GM23338 (cell line): ENCODE measurements around the gene LIF. TPM values are rescaled to one million over a fixed set of nuclear protein-coding genes. Genes with fewer than 3 reads are reported as not detected.

Source experiments
- ATAC-seq: fragments of 200-7000 bp; cut with Tn5 transposase; 3 replicates; pipeline ENCODE4 v1.9.1; 2020
- DNase-seq: peaks from one replicate; pipeline ENCODE4 v3.0.0-alpha.2; 2015; ENCODE audit warnings: low spot score
- H2AFZ ChIP-seq: fragments of 200-600 bp; sonication (generic); 2 replicates; pipeline ENCODE4 v1.8.0; 2016; ENCODE audit warnings: antibody characterized with exemption, mild to moderate bottlenecking, moderate library complexity
- H3F3A ChIP-seq: fragments of 200-600 bp; sonication (generic); replicated peaks from 2 replicates; pipeline ENCODE4 v1.8.0; 2017; ENCODE audit warnings: antibody characterized with exemption, mixed run types, low read depth
- H3K27ac ChIP-seq: fragments of 200-600 bp; sonication (generic); 2 replicates; pipeline ENCODE4 v1.6.1; 2016; ENCODE audit warnings: low read depth
- H3K27me3 ChIP-seq: fragments of 200-600 bp; sonication (generic); 2 replicates; pipeline ENCODE4 v1.8.0; 2016; ENCODE audit warnings: mild to moderate bottlenecking, mixed run types, moderate library complexity; ENCODE audit not compliant: insufficient read depth
- H3K36me3 ChIP-seq: fragments of 200-600 bp; sonication (generic); 2 replicates; pipeline ENCODE4 v1.8.0; 2016; ENCODE audit warnings: mild to moderate bottlenecking; ENCODE audit not compliant: insufficient read depth
- H3K4me1 ChIP-seq: fragments of 200-600 bp; sonication (generic); 2 replicates; pipeline ENCODE4 v1.8.0; 2016; ENCODE audit warnings: mild to moderate bottlenecking, moderate library complexity; ENCODE audit not compliant: insufficient read depth
- H3K4me2 ChIP-seq: fragments of 200-600 bp; sonication (generic); 2 replicates; pipeline ENCODE4 v1.7.1; 2017; ENCODE audit warnings: mixed run types
- H3K4me3 ChIP-seq: fragments of 200-600 bp; sonication (generic); 2 replicates; pipeline ENCODE4 v1.6.1; 2016; ENCODE audit warnings: mixed run types
- H3K79me2 ChIP-seq: fragments of 200-600 bp; sonication (generic); replicated peaks from 2 replicates; pipeline ENCODE4 v1.8.0; 2017; ENCODE audit warnings: mild to moderate bottlenecking; ENCODE audit not compliant: insufficient read depth
- H3K9me2 ChIP-seq: fragments of 200-600 bp; sonication (generic); 2 replicates; pipeline ENCODE4 v1.8.0; 2017; ENCODE audit not compliant: insufficient read depth
- H4K20me1 ChIP-seq: fragments of 200-600 bp; sonication (generic); replicated peaks from 2 replicates; pipeline ENCODE4 v1.8.0; 2017; ENCODE audit warnings: mild to moderate bottlenecking; ENCODE audit not compliant: insufficient read depth
- H3K27ac Mint-ChIP-seq: 2 replicates; pipeline ENCODE4 v1.8.0; 2020; ENCODE audit warnings: inconsistent platforms, mild to moderate bottlenecking, moderate library complexity, mixed read lengths
- H3K27me3 Mint-ChIP-seq: 3 replicates; pipeline ENCODE4 v1.8.0; 2022; ENCODE audit warnings: low read depth, mild to moderate bottlenecking, moderate library complexity, mixed read lengths, inconsistent platforms; ENCODE audit not compliant: insufficient read depth, poor library complexity
- H3K36me3 Mint-ChIP-seq: 3 replicates; pipeline ENCODE4 v1.8.0; 2021; ENCODE audit warnings: low read depth, mild to moderate bottlenecking, inconsistent platforms, moderate library complexity, mixed read lengths
- H3K4me1 Mint-ChIP-seq: 3 replicates; pipeline ENCODE4 v1.8.0; 2020; ENCODE audit warnings: mild to moderate bottlenecking, inconsistent platforms, mixed read lengths
- H3K4me3 Mint-ChIP-seq: 3 replicates; pipeline ENCODE4 v1.8.0; 2021; ENCODE audit warnings: moderate library complexity, mild to moderate bottlenecking, inconsistent platforms, mixed read lengths
- H3K9me3 Mint-ChIP-seq: 3 replicates; pipeline ENCODE4 v1.8.0; 2020; ENCODE audit warnings: moderate library complexity, mild to moderate bottlenecking, inconsistent platforms, mixed read lengths
- CREB1 ChIP-seq: fragments of 250-450 bp; sonication (Bioruptor Pico); IDR thresholded peaks from 2 replicates; pipeline ENCODE4 v1.5.0; 2020; ENCODE audit warnings: low read depth, mild to moderate bottlenecking, moderate library complexity
- EZH2 ChIP-seq: fragments of 200-600 bp; sonication (generic); IDR thresholded peaks from one replicate; pipeline ENCODE4 v1.8.0; 2017; ENCODE audit warnings: antibody characterized with exemption, mild to moderate bottlenecking, low read depth; ENCODE audit not compliant: unreplicated experiment
- EZH2phosphoT487 ChIP-seq: fragments of 200-600 bp; sonication (generic); IDR thresholded peaks from one replicate; pipeline ENCODE4 v1.8.1; 2018; ENCODE audit warnings: antibody characterized with exemption; ENCODE audit not compliant: unreplicated experiment
- JUNB ChIP-seq: IDR thresholded peaks from one replicate; pipeline ENCODE4 v1.6.1; 2016; ENCODE audit warnings: antibody characterized with exemption; ENCODE audit not compliant: unreplicated experiment
- NANOG ChIP-seq: IDR thresholded peaks from 2 replicates; pipeline ENCODE4 v1.6.1; 2016; ENCODE audit warnings: antibody characterized with exemption, borderline replicate concordance
- POLR2AphosphoS5 ChIP-seq: IDR thresholded peaks from 2 replicates; pipeline ENCODE4 v1.6.1; 2016; ENCODE audit warnings: antibody characterized with exemption, low read depth
- STAT1 ChIP-seq: IDR thresholded peaks from one replicate; pipeline ENCODE4 v1.6.1; 2016; ENCODE audit warnings: antibody characterized with exemption; ENCODE audit not compliant: unreplicated experiment
- ZNF114 ChIP-seq: fragments of 250-450 bp; sonication (Bioruptor Pico); IDR thresholded peaks from 2 replicates; pipeline ENCODE4 v1.5.0; 2020; ENCODE audit warnings: mild to moderate bottlenecking, moderate library complexity
- ZNF331 ChIP-seq: fragments of 250-450 bp; sonication (Bioruptor Pico); IDR thresholded peaks from 2 replicates; pipeline ENCODE4 v1.5.0; 2020; ENCODE audit warnings: low read depth, mild to moderate bottlenecking, moderate library complexity
- polyA plus RNA-seq: library from polyadenylated mRNA; unstranded; fragments of >200 nt; fragmentation: Nextera tagmentation; extraction: Ambion mirVana; gene quantifications from 2 replicates; pipeline ENCODE4 v1.2.1, GENCODE V29; 2016
- total RNA-seq: library from RNA; depleted of rRNA; stranded (reverse); fragments of >200 nt; shearing (Covaris generic); gene quantifications from 2 replicates; pipeline ENCODE4 v1.2.3, GENCODE V29; 2014
- TF ChIP-seq, protein P1 (sequence below): fragments of 250-450 bp; sonication (Bioruptor Pico); IDR thresholded peaks from 2 replicates; pipeline ENCODE4 v1.5.0; 2020; ENCODE audit warnings: mild to moderate bottlenecking, moderate library complexity
- TF ChIP-seq, protein P2 (sequence below): IDR thresholded peaks from one replicate; pipeline ENCODE4 v1.6.1; 2018; ENCODE audit warnings: antibody characterized with exemption; ENCODE audit not compliant: unreplicated experiment
- TF ChIP-seq, protein P3 (sequence below), 2 experiments: fragments of 200-600 bp in 1 of 2; sonication (generic) in 1 of 2; conservative IDR thresholded peaks; 2 replicates each; pipeline versions ENCODE4 v1.5.1 to v1.6.1; 2016 to 2017; ENCODE audit warnings: antibody characterized with exemption in 2 of 2, low read depth in 2 of 2, mild to moderate bottlenecking in 2 of 2, moderate library complexity in 1 of 2
- TF ChIP-seq, protein P4 (sequence below): IDR thresholded peaks from 2 replicates; pipeline ENCODE4 v1.6.1; 2016; ENCODE audit warnings: antibody characterized with exemption

LIF gene
- total and polyA plus RNA-seq, 2 experiments from 2014 or later: 1.8 to 3.6 TPM

DNA sequence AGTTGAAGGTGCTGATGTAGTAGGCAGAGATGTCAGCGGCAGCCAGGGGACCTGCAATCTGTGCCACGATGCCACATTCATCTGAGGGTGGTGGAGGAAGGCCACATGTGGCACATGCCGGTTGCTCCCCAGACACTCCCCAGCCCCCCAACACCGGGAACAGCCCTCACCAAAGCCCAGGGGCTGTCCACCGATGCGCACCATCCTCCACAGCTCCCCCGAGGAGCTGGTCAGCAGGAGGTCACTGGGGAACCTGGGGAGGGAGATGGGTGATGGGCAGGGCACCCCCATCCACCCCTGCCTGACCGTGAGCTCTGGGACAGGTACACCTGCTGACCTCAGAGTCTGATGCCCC, 39.3 kb upstream of the LIF start:
- Histone ChIP-seq H3K79me2 (no peaks in the 10 kb centered on the region), H3K4me3 (no peak overlapping the region), H3K27ac (no peak overlapping the region), H3F3A (peaks cover 11% of the 10 kb centered on the region), H3K4me1 (peaks cover 14% of the 10 kb centered on the region; the same call in 1 of the 2 replicates), H3K36me3 (no peaks in the 10 kb centered on the region), H4K20me1 (no peaks in the 10 kb centered on the region; the same call in 1 of the 2 replicates), H3K27me3 (peaks cover 7% of the 10 kb centered on the region; the same call in 1 of the 2 replicates), H2AFZ (no peak overlapping the region), H3K4me2 (no peak overlapping the region), H3K9me2 (no peaks in the 10 kb centered on the region)
- H3K27ac Mint-ChIP-seq: no peak overlapping the region
- no peak for ATAC-seq
- no peak for DNase-seq
- no peak for TF ChIP-seq NANOG
- TF ChIP-seq, protein P1, sequence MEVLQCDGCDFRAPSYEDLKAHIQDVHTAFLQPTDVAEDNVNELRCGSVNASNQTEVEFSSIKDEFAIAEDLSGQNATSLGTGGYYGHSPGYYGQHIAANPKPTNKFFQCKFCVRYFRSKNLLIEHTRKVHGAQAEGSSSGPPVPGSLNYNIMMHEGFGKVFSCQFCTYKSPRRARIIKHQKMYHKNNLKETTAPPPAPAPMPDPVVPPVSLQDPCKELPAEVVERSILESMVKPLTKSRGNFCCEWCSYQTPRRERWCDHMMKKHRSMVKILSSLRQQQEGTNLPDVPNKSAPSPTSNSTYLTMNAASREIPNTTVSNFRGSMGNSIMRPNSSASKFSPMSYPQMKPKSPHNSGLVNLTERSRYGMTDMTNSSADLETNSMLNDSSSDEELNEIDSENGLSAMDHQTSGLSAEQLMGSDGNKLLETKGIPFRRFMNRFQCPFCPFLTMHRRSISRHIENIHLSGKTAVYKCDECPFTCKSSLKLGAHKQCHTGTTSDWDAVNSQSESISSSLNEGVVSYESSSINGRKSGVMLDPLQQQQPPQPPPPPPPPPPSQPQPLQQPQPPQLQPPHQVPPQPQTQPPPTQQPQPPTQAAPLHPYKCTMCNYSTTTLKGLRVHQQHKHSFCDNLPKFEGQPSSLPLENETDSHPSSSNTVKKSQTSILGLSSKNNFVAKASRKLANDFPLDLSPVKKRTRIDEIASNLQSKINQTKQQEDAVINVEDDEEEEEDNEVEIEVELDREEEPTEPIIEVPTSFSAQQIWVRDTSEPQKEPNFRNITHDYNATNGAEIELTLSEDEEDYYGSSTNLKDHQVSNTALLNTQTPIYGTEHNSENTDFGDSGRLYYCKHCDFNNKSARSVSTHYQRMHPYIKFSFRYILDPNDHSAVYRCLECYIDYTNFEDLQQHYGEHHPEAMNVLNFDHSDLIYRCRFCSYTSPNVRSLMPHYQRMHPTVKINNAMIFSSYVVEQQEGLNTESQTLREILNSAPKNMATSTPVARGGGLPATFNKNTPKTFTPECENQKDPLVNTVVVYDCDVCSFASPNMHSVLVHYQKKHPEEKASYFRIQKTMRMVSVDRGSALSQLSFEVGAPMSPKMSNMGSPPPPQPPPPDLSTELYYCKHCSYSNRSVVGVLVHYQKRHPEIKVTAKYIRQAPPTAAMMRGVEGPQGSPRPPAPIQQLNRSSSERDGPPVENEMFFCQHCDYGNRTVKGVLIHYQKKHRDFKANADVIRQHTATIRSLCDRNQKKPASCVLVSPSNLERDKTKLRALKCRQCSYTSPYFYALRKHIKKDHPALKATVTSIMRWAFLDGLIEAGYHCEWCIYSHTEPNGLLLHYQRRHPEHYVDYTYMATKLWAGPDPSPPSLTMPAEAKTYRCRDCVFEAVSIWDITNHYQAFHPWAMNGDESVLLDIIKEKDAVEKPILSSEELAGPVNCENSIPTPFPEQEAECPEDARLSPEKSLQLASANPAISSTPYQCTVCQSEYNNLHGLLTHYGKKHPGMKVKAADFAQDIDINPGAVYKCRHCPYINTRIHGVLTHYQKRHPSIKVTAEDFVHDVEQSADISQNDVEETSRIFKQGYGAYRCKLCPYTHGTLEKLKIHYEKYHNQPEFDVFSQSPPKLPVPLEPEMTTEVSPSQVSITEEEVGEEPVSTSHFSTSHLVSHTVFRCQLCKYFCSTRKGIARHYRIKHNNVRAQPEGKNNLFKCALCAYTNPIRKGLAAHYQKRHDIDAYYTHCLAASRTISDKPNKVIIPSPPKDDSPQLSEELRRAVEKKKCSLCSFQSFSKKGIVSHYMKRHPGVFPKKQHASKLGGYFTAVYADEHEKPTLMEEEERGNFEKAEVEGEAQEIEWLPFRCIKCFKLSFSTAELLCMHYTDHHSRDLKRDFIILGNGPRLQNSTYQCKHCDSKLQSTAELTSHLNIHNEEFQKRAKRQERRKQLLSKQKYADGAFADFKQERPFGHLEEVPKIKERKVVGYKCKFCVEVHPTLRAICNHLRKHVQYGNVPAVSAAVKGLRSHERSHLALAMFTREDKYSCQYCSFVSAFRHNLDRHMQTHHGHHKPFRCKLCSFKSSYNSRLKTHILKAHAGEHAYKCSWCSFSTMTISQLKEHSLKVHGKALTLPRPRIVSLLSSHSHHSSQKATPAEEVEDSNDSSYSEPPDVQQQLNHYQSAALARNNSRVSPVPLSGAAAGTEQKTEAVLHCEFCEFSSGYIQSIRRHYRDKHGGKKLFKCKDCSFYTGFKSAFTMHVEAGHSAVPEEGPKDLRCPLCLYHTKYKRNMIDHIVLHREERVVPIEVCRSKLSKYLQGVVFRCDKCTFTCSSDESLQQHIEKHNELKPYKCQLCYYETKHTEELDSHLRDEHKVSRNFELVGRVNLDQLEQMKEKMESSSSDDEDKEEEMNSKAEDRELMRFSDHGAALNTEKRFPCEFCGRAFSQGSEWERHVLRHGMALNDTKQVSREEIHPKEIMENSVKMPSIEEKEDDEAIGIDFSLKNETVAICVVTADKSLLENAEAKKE: no peak
- TF ChIP-seq, protein P2, sequence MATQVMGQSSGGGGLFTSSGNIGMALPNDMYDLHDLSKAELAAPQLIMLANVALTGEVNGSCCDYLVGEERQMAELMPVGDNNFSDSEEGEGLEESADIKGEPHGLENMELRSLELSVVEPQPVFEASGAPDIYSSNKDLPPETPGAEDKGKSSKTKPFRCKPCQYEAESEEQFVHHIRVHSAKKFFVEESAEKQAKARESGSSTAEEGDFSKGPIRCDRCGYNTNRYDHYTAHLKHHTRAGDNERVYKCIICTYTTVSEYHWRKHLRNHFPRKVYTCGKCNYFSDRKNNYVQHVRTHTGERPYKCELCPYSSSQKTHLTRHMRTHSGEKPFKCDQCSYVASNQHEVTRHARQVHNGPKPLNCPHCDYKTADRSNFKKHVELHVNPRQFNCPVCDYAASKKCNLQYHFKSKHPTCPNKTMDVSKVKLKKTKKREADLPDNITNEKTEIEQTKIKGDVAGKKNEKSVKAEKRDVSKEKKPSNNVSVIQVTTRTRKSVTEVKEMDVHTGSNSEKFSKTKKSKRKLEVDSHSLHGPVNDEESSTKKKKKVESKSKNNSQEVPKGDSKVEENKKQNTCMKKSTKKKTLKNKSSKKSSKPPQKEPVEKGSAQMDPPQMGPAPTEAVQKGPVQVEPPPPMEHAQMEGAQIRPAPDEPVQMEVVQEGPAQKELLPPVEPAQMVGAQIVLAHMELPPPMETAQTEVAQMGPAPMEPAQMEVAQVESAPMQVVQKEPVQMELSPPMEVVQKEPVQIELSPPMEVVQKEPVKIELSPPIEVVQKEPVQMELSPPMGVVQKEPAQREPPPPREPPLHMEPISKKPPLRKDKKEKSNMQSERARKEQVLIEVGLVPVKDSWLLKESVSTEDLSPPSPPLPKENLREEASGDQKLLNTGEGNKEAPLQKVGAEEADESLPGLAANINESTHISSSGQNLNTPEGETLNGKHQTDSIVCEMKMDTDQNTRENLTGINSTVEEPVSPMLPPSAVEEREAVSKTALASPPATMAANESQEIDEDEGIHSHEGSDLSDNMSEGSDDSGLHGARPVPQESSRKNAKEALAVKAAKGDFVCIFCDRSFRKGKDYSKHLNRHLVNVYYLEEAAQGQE: no peak
- no peak for TF ChIP-seq POLR2AphosphoS5
- TF ChIP-seq EZH2: no peak
- TF ChIP-seq, protein P3, sequence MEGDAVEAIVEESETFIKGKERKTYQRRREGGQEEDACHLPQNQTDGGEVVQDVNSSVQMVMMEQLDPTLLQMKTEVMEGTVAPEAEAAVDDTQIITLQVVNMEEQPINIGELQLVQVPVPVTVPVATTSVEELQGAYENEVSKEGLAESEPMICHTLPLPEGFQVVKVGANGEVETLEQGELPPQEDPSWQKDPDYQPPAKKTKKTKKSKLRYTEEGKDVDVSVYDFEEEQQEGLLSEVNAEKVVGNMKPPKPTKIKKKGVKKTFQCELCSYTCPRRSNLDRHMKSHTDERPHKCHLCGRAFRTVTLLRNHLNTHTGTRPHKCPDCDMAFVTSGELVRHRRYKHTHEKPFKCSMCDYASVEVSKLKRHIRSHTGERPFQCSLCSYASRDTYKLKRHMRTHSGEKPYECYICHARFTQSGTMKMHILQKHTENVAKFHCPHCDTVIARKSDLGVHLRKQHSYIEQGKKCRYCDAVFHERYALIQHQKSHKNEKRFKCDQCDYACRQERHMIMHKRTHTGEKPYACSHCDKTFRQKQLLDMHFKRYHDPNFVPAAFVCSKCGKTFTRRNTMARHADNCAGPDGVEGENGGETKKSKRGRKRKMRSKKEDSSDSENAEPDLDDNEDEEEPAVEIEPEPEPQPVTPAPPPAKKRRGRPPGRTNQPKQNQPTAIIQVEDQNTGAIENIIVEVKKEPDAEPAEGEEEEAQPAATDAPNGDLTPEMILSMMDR (conservative IDR thresholded peaks at IDR 0.05; ENCODE audit: low read depth in 2 of 2): no peak
- no peak for TF ChIP-seq CREB1 (CRISPR knock-in tag)
- TF ChIP-seq ZNF114 (CRISPR knock-in tag): no peak
- no peak for TF ChIP-seq ZNF331
- no peak for TF ChIP-seq JUNB
- TF ChIP-seq, protein P4, sequence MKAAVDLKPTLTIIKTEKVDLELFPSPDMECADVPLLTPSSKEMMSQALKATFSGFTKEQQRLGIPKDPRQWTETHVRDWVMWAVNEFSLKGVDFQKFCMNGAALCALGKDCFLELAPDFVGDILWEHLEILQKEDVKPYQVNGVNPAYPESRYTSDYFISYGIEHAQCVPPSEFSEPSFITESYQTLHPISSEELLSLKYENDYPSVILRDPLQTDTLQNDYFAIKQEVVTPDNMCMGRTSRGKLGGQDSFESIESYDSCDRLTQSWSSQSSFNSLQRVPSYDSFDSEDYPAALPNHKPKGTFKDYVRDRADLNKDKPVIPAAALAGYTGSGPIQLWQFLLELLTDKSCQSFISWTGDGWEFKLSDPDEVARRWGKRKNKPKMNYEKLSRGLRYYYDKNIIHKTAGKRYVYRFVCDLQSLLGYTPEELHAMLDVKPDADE: no peak
- no peak for TF ChIP-seq EZH2phosphoT487
- no peak for TF ChIP-seq STAT1
- no peaks in the 10 kb centered on the region for H3K36me3 Mint-ChIP-seq
- H3K9me3 Mint-ChIP-seq: no peaks in the 10 kb centered on the region
- H3K4me1 Mint-ChIP-seq: peaks cover 14% of the 10 kb centered on the region; the same call in 2 of the 3 replicates
- peaks cover 24% of the 10 kb centered on the region for H3K27me3 Mint-ChIP-seq
- no peak overlapping the region for H3K4me3 Mint-ChIP-seq
